SU-DHL-6 (cell line): ENCODE data around the gene CDKL4.

ENCODE experiments used
- H2AFZ ChIP-seq: fragments of 200-600 bp; sonication (generic); 2 replicates; pipeline ENCODE4 v1.6.1; 2014; ENCODE audit warnings: low read depth, mild to moderate bottlenecking, moderate library complexity, mixed read lengths, antibody characterized with exemption, low read length; ENCODE audit not compliant: severe bottlenecking
- H3F3A ChIP-seq: fragments of 200-600 bp; shearing (Covaris generic); 2 replicates; pipeline ENCODE4 v1.6.0; 2016; ENCODE audit warnings: antibody characterized with exemption, mild to moderate bottlenecking; ENCODE audit not compliant: insufficient read depth
- H3K27ac ChIP-seq: fragments of 200-600 bp; sonication (generic); 2 replicates; pipeline ENCODE4 v1.5.1; 2016; ENCODE audit warnings: low read depth, mild to moderate bottlenecking, low read length, moderate library complexity, mixed read lengths
- H3K27me3 ChIP-seq: fragments of 200-600 bp; sonication (generic), shearing (Covaris generic); 2 replicates; pipeline ENCODE4 v1.6.0; 2014; ENCODE audit warnings: mild to moderate bottlenecking, low read length
- H3K36me3 ChIP-seq: fragments of 200-600 bp; sonication (generic); 2 replicates; pipeline ENCODE4 v1.6.1; 2014; ENCODE audit warnings: mild to moderate bottlenecking, low read length, mixed read lengths
- H3K4me2 ChIP-seq: fragments of 300-600, 200-600 bp; shearing (Covaris generic), sonication (generic); 2 replicates; pipeline ENCODE4 v1.6.0; 2014; ENCODE audit warnings: low read length, low read depth, mild to moderate bottlenecking; ENCODE audit not compliant: poor library complexity, severe bottlenecking
- H3K4me3 ChIP-seq: fragments of 200-600 bp; sonication (generic); 2 replicates; pipeline ENCODE4 v1.5.1; 2014; ENCODE audit warnings: antibody characterized with exemption, low read length, mild to moderate bottlenecking, mixed read lengths; ENCODE audit not compliant: insufficient read depth, poor library complexity, severe bottlenecking
- H3K79me2 ChIP-seq: fragments of 200-600 bp; sonication (generic); 2 replicates; pipeline ENCODE4 v1.6.1; 2014; ENCODE audit warnings: mild to moderate bottlenecking, low read length, moderate library complexity; ENCODE audit not compliant: insufficient read depth
- H3K9ac ChIP-seq: fragments of 200-600 bp; sonication (generic); 2 replicates; pipeline ENCODE4 v1.7.0; 2014; ENCODE audit warnings: mild to moderate bottlenecking, low read length
- H3K9me2 ChIP-seq: fragments of 200-600 bp; sonication (generic); replicated peaks from 2 replicates; pipeline ENCODE4 v1.6.1; 2014; ENCODE audit warnings: low read length; ENCODE audit not compliant: insufficient read depth
- H3K9me3 ChIP-seq: fragments of 200-600 bp; sonication (generic); 2 replicates; pipeline ENCODE4 v1.6.1; 2014; ENCODE audit warnings: low read length, mixed read lengths; ENCODE audit not compliant: insufficient read depth
- H4K20me1 ChIP-seq: fragments of 200-600 bp; sonication (generic); 2 replicates; pipeline ENCODE4 v1.6.1; 2014; ENCODE audit warnings: low read depth, mild to moderate bottlenecking, antibody characterized with exemption, low read length, moderate library complexity, mixed read lengths
- CTCF ChIP-seq: fragments of 200-600 bp; sonication (generic); IDR thresholded peaks from one replicate; pipeline ENCODE4 v1.5.1; 2017; ENCODE audit warnings: antibody characterized with exemption, mild to moderate bottlenecking, low read length, moderate library complexity; ENCODE audit not compliant: insufficient read depth, poor library complexity, severe bottlenecking
- EZH2phosphoT487 ChIP-seq: fragments of 200-600 bp; sonication (generic), shearing (Covaris generic); conservative IDR thresholded peaks from 2 replicates; pipeline ENCODE4 v1.6.1; 2018; ENCODE audit warnings: mild to moderate bottlenecking, antibody characterized with exemption, low read length, moderate library complexity, mixed read lengths

CDKL4 gene

GRCh38 chr2:39223909-39224308 is 19.9 kb downstream of the CDKL4 start:
- H3K9ac ChIP-seq, result no peak overlapping the region
- no peaks in the 10 kb centered on the region for H3F3A ChIP-seq
- no peak for TF ChIP-seq CTCF
- TF ChIP-seq EZH2phosphoT487, result no peak

DNA sequence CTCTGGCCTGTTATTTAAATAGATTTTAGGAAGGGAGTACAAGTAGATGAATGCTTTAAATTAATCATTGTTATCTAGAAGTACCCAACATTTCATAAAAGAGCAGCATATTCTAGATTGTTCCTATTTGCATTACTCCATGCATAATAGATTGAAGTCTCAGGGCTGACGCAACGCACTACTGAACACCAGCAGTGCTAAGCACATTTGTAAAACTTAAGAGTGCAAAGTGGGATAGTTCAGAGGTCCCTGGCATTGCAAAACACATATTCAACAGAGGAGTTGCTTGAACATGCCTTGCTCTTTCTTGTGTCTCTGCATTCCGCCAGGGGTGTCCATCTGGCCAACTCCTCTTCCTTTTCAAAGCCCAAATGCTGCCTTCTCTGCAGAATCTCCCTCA is 22.3 kb downstream of the CDKL4 start:
- H3K9ac ChIP-seq, result no peak overlapping the region
- H3K9me3 ChIP-seq, result no peaks in the 10 kb centered on the region
- no peak overlapping the region for H3K4me2 ChIP-seq
- no peaks in the 10 kb centered on the region for H3K36me3 ChIP-seq
- H4K20me1 ChIP-seq, result no peaks in the 10 kb centered on the region
- no peak overlapping the region for H2AFZ ChIP-seq
- no peak for TF ChIP-seq CTCF
- TF ChIP-seq EZH2phosphoT487, result no peak
- H3K9me2 ChIP-seq, result no peaks in the 10 kb centered on the region
- H3F3A ChIP-seq, result no peaks in the 10 kb centered on the region
- no peak overlapping the region for H3K27ac ChIP-seq
- H3K79me2 ChIP-seq, result no peaks in the 10 kb centered on the region
- no peaks in the 10 kb centered on the region for H3K27me3 ChIP-seq
- no peak overlapping the region for H3K4me3 ChIP-seq

More at GRCh38 chr2:39223909-39224308, 19.9 kb downstream of the CDKL4 start:
- Histone ChIP-seq H3K36me3 (no peaks in the 10 kb centered on the region), H2AFZ (no peak overlapping the region), H3K4me3 (no peak overlapping the region), H3K9me3 (no peaks in the 10 kb centered on the region), H3K9me2 (no peaks in the 10 kb centered on the region), H3K27me3 (no peaks in the 10 kb centered on the region), H3K79me2 (no peaks in the 10 kb centered on the region), H3K4me2 (no peak overlapping the region), H4K20me1 (no peaks in the 10 kb centered on the region), H3K27ac (no peak overlapping the region)

- H3K9ac ChIP-seq, result no peak overlapping the region
- TF ChIP-seq CTCF (no peak), EZH2phosphoT487 (no peak)
- H3K79me2 ChIP-seq, result no peaks in the 10 kb centered on the region
- H3F3A ChIP-seq, result no peaks in the 10 kb centered on the region
- H3K9me3 ChIP-seq, result no peaks in the 10 kb centered on the region
- H3K27me3 ChIP-seq, result no peaks in the 10 kb centered on the region
- H3K4me2 ChIP-seq, result no peak overlapping the region
- H3K9me2 ChIP-seq, result no peaks in the 10 kb centered on the region
- no peaks in the 10 kb centered on the region for H3K36me3 ChIP-seq
- no peak overlapping the region for H3K27ac ChIP-seq
- H2AFZ ChIP-seq, result no peak overlapping the region
- no peak overlapping the region for H3K4me3 ChIP-seq
- no peaks in the 10 kb centered on the region for H4K20me1 ChIP-seq
These were observed 23.6 kb downstream of the CDKL4 start for GRCh38 chr2:39220136-39220535.

DNA sequence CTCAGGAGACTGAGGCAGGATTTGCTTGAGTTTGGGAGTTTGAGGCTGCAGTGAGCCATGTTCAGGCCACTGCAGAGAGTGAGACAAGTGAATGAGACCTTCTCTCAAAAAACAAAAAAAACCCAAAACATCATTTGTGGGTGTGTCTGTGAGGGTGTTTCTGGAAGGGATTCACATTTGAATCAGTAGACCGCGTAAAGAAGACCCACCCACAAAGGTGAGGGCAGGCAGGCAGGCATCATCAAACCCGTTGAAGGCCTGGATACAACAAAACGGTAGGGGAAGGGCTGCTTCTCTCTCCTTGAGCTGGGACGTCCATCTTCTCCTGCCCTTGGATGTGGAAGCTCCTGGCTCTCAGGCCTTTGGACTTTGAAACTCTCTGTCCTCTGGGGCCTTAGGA is 25.4 kb downstream of the CDKL4 start:
- H3K9me2 ChIP-seq, result no peaks in the 10 kb centered on the region
- no peaks in the 10 kb centered on the region for H3F3A ChIP-seq
- no peak overlapping the region for H2AFZ ChIP-seq
- H4K20me1 ChIP-seq, result no peaks in the 10 kb centered on the region
- H3K4me3 ChIP-seq, result no peak overlapping the region
- H3K36me3 ChIP-seq, result no peaks in the 10 kb centered on the region
- H3K27ac ChIP-seq, result no peak overlapping the region
- H3K9ac ChIP-seq, result no peak overlapping the region
- H3K4me2 ChIP-seq, result no peak overlapping the region
- TF ChIP-seq EZH2phosphoT487, result no peak
- TF ChIP-seq CTCF, result no peak
- H3K79me2 ChIP-seq, result no peaks in the 10 kb centered on the region
- H3K9me3 ChIP-seq, result no peaks in the 10 kb centered on the region
- no peaks in the 10 kb centered on the region for H3K27me3 ChIP-seq
